ENCODE results near the gene LAMA5.

The LAMA5 gene

GRCh38 chr20:62362991-62363919 is 3.9 kb downstream of the LAMA5 start:
- no peak overlapping the region for H3K27ac ChIP-seq (ENCODE audit: low read length)
- no peaks in the 10 kb centered on the region for H3K9me3 ChIP-seq (replicated peaks; ENCODE audit: insufficient read depth, low read length)
- H3K9ac ChIP-seq (ENCODE audit: low read length), result no peak overlapping the region
- peaks cover 4% of the 10 kb centered on the region; the same call in 1 of the 2 replicates for H3F3A ChIP-seq (ENCODE audit: insufficient read depth, low read length)
- H4K20me1 ChIP-seq (ENCODE audit: insufficient read depth, low read length), result no peaks in the 10 kb centered on the region
- no peak for DNase-seq
- H2AFZ ChIP-seq (ENCODE audit: low read length), result no peak overlapping the region
- no peaks in the 10 kb centered on the region for H3K36me3 ChIP-seq (replicated peaks; ENCODE audit: insufficient read depth, low read length)
- TF ChIP-seq EZH2 (optimal IDR thresholded peaks at IDR 0.05; ENCODE audit: low read depth, low read length) (no peak), EZH2phosphoT487 (IDR thresholded peaks at IDR 0.05; ENCODE audit: low read length) (no peak)
- TF ChIP-seq, protein P1, sequence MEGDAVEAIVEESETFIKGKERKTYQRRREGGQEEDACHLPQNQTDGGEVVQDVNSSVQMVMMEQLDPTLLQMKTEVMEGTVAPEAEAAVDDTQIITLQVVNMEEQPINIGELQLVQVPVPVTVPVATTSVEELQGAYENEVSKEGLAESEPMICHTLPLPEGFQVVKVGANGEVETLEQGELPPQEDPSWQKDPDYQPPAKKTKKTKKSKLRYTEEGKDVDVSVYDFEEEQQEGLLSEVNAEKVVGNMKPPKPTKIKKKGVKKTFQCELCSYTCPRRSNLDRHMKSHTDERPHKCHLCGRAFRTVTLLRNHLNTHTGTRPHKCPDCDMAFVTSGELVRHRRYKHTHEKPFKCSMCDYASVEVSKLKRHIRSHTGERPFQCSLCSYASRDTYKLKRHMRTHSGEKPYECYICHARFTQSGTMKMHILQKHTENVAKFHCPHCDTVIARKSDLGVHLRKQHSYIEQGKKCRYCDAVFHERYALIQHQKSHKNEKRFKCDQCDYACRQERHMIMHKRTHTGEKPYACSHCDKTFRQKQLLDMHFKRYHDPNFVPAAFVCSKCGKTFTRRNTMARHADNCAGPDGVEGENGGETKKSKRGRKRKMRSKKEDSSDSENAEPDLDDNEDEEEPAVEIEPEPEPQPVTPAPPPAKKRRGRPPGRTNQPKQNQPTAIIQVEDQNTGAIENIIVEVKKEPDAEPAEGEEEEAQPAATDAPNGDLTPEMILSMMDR (IDR thresholded peaks at IDR 0.05; ENCODE audit: low read length), result no peak
- H3K79me2 ChIP-seq (ENCODE audit: low read length), result peaks cover 58% of the 10 kb centered on the region
- H3K4me2 ChIP-seq (ENCODE audit: low read depth, low read length), result no peak overlapping the region
- H3K4me3 ChIP-seq (ENCODE audit: low read length), result no peak overlapping the region
- H3K27me3 ChIP-seq (replicated peaks; ENCODE audit: insufficient read depth, low read length), result no peaks in the 10 kb centered on the region
- H3K9me2 ChIP-seq (replicated peaks; ENCODE audit: insufficient read depth, low read length), result no peaks in the 10 kb centered on the region
- H3K4me1 ChIP-seq (ENCODE audit: low read length), result peaks cover 9% of the 10 kb centered on the region

DNA sequence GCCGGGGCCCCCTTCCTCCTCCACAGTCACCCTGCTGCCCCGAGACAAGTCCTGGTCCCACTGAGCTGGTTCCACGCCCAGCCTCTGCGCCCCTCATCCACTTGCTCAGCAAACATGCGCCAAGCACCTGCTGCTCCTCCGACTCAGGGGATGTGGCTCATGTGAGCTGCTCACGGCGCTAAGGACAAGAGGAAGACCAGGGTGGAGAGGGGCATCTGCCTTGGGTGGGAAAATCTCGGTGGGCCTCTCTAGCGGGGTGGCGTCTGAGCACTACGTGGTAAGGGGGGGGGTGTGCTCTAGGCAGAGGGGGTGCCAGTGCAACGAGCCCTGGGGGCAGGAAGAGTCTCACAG is 4.5 kb downstream of the LAMA5 start:
- Histone ChIP-seq H3K79me2 (ENCODE audit: low read length) (peaks cover 63% of the 10 kb centered on the region), H3K36me3 (replicated peaks; ENCODE audit: insufficient read depth, low read length) (no peaks in the 10 kb centered on the region), H3K27ac (ENCODE audit: low read length) (no peak overlapping the region), H3K9ac (ENCODE audit: low read length) (no peak overlapping the region), H3K4me1 (ENCODE audit: low read length) (peaks cover 5% of the 10 kb centered on the region), H3K27me3 (replicated peaks; ENCODE audit: insufficient read depth, low read length) (no peaks in the 10 kb centered on the region), H3K4me2 (ENCODE audit: low read depth, low read length) (no peak overlapping the region), H3K9me3 (replicated peaks; ENCODE audit: insufficient read depth, low read length) (no peaks in the 10 kb centered on the region), H4K20me1 (ENCODE audit: insufficient read depth, low read length) (no peaks in the 10 kb centered on the region), H2AFZ (ENCODE audit: low read length) (no peak overlapping the region), H3K4me3 (ENCODE audit: low read length) (no peak overlapping the region), H3K9me2 (replicated peaks; ENCODE audit: insufficient read depth, low read length) (no peaks in the 10 kb centered on the region), H3F3A (ENCODE audit: insufficient read depth, low read length) (peaks cover 4% of the 10 kb centered on the region; the same call in 1 of the 2 replicates)
- TF ChIP-seq EZH2 (optimal IDR thresholded peaks at IDR 0.05; ENCODE audit: low read depth, low read length), result no peak
- no peak for TF ChIP-seq EZH2phosphoT487 (IDR thresholded peaks at IDR 0.05; ENCODE audit: low read length)
- TF ChIP-seq, protein P1 (IDR thresholded peaks at IDR 0.05; ENCODE audit: low read length), result no peak
- DNase-seq, result no peak

- H3K9me3 ChIP-seq (replicated peaks; ENCODE audit: insufficient read depth, low read length), result no peaks in the 10 kb centered on the region
- H3K27ac ChIP-seq (ENCODE audit: low read length), result no peak overlapping the region
- peaks cover 3% of the 10 kb centered on the region; the same call in 1 of the 2 replicates for H3K4me1 ChIP-seq (ENCODE audit: low read length)
- H3K36me3 ChIP-seq (replicated peaks; ENCODE audit: insufficient read depth, low read length), result no peaks in the 10 kb centered on the region
- no peak overlapping the region for H3K9ac ChIP-seq (ENCODE audit: low read length)
- H2AFZ ChIP-seq (ENCODE audit: low read length), result no peak overlapping the region
- H3K79me2 ChIP-seq (ENCODE audit: low read length), result peaks cover 65% of the 10 kb centered on the region
- H3K4me3 ChIP-seq (ENCODE audit: low read length), result no peak overlapping the region
- no peak for DNase-seq
- TF ChIP-seq EZH2phosphoT487 (IDR thresholded peaks at IDR 0.05; ENCODE audit: low read length) (no peak), EZH2 (optimal IDR thresholded peaks at IDR 0.05; ENCODE audit: low read depth, low read length) (no peak)
- TF ChIP-seq, protein P1 (IDR thresholded peaks at IDR 0.05; ENCODE audit: low read length), result no peak
- H3F3A ChIP-seq (ENCODE audit: insufficient read depth, low read length), result peaks cover 4% of the 10 kb centered on the region; the same call in 1 of the 2 replicates
- H3K27me3 ChIP-seq (replicated peaks; ENCODE audit: insufficient read depth, low read length), result no peaks in the 10 kb centered on the region
- H4K20me1 ChIP-seq (ENCODE audit: insufficient read depth, low read length), result no peaks in the 10 kb centered on the region
- H3K4me2 ChIP-seq (ENCODE audit: low read depth, low read length), result no peak overlapping the region
- H3K9me2 ChIP-seq (replicated peaks; ENCODE audit: insufficient read depth, low read length), result no peaks in the 10 kb centered on the region
Measured at GRCh38 chr20:62361799-62362589, 5.1 kb downstream of the LAMA5 start.

Data from MM.1S (cell line).